ENCODE results near the gene UPK1A. TPM values are rescaled to one million over a fixed set of nuclear protein-coding genes. Genes with fewer than 3 reads are reported as not detected.
A peak's percentile ranks its signal among the peaks of the same experiment; 100 is the strongest.

UPK1A gene
- total and polyA plus RNA-seq, 9 donors, result 0.06 to 0.20 TPM; not detected in 7

- Histone ChIP-seq H3K27me3 (no peaks in the 10 kb centered on the region), H3K4me3 (no peak overlapping the region), H3K4me1 (ENCODE audit: insufficient read depth) (peaks cover 2% of the 10 kb centered on the region), H3K27ac (no peak overlapping the region), H3K36me3 (no peaks in the 10 kb centered on the region), H3K9me3 (no peaks in the 10 kb centered on the region)
- DNase-seq, result no peak
- intact Hi-C loops (cut with DNase I), result no loop called here
- WGBS, 3 donors, result 31 to 36% (median 35%) methylated on average over 6 of the region's 6 CpGs
- TF ChIP-seq EP300 (IDR thresholded peaks at IDR 0.05), result no peak
- no peak for TF ChIP-seq POLR2A (IDR thresholded peaks at IDR 0.05)
- no peak for TF ChIP-seq CTCF (IDR thresholded peaks at IDR 0.05)
Observed at GRCh38 chr19:35639321-35639639, 27.0 kb upstream of the UPK1A start.

GRCh38 chr19:35639863-35640262, 26.5 kb upstream of the UPK1A start:
- H3K36me3 ChIP-seq, result no peaks in the 10 kb centered on the region
- no peak overlapping the region for H3K27ac ChIP-seq
- DNase-seq, result no peak
- TF ChIP-seq CTCF (IDR thresholded peaks at IDR 0.05) (no peak), EP300 (IDR thresholded peaks at IDR 0.05) (no peak), POLR2A (IDR thresholded peaks at IDR 0.05) (no peak)
- no peak overlapping the region for H3K4me3 ChIP-seq
- intact Hi-C loops (cut with DNase I), result no loop called here
- no peaks in the 10 kb centered on the region for H3K9me3 ChIP-seq
- WGBS, 3 donors, result 74 to 85% (median 80%) methylated on average over 8 of the region's 8 CpGs
- H3K27me3 ChIP-seq, result no peaks in the 10 kb centered on the region
- peaks cover 2% of the 10 kb centered on the region for H3K4me1 ChIP-seq (ENCODE audit: insufficient read depth)

GRCh38 chr19:35641515-35642151, 24.7 kb upstream of the UPK1A start, which contains the start of gene ETV2:
ETV2 (plus strand) TSS chr19:35641745; CDS start chr19:35642461, 716 bp downstream.
- Histone ChIP-seq H3K4me1 (ENCODE audit: insufficient read depth) (peaks cover 7% of the 10 kb centered on the region), H3K36me3 (no peaks in the 10 kb centered on the region), H3K4me3 (no peak within 1 kb of the TSS), H3K27ac (no peak within 1 kb of the TSS), H3K9me3 (no peaks in the 10 kb centered on the region), H3K27me3 (no peaks in the 10 kb centered on the region)
- TF ChIP-seq CTCF (IDR thresholded peaks at IDR 0.05), result no peak
- TF ChIP-seq POLR2A (IDR thresholded peaks at IDR 0.05), result no peak
- TF ChIP-seq EP300 (IDR thresholded peaks at IDR 0.05), result no peak
- WGBS, 3 donors, result 19 to 24% (median 21%) methylated on average over 27 to 28 of the region's 28 CpGs
- peak; percentile 35 to 61 (median 52) for DNase-seq
- intact Hi-C loops (cut with DNase I), result no loop called here

GRCh38 chr19:35642312-35642711, 24.0 kb upstream of the UPK1A start:
- intact Hi-C loops (cut with DNase I), result no loop called here

More at GRCh38 chr19:35642312-35642711, 24.0 kb upstream of the UPK1A start:
- H3K9me3 ChIP-seq, result no peaks in the 10 kb centered on the region
- peaks cover 7% of the 10 kb centered on the region for H3K4me1 ChIP-seq (ENCODE audit: insufficient read depth)
- no peaks in the 10 kb centered on the region for H3K27me3 ChIP-seq
- H3K27ac ChIP-seq, result no peak overlapping the region
- no peaks in the 10 kb centered on the region for H3K36me3 ChIP-seq
- DNase-seq, result peak in 1 of 5 donors; percentile 50
- TF ChIP-seq CTCF (IDR thresholded peaks at IDR 0.05), result no peak
- TF ChIP-seq EP300 (IDR thresholded peaks at IDR 0.05), result no peak
- no peak for TF ChIP-seq POLR2A (IDR thresholded peaks at IDR 0.05)
- 76 to 79% (median 78%) methylated on average over 10 of the region's 10 CpGs for WGBS, 3 donors
- no peak overlapping the region for H3K4me3 ChIP-seq

All from ovary (tissue), 9 donors.